Measurements from ENCODE around the gene PLAC9. TPM values are rescaled to one million over a fixed set of nuclear protein-coding genes. Genes with fewer than 3 reads are reported as not detected.
A peak's percentile ranks its signal among the peaks of the same experiment; 100 is the strongest.
"Not testable (repeated sequence)": the region's sequence is repeated elsewhere in the genome, so short reads cannot be mapped to it uniquely, and the experiment has no call there.

Gene PLAC9
- total RNA-seq, 1 donor from 2014 or later, result 36.5 TPM

DNA sequence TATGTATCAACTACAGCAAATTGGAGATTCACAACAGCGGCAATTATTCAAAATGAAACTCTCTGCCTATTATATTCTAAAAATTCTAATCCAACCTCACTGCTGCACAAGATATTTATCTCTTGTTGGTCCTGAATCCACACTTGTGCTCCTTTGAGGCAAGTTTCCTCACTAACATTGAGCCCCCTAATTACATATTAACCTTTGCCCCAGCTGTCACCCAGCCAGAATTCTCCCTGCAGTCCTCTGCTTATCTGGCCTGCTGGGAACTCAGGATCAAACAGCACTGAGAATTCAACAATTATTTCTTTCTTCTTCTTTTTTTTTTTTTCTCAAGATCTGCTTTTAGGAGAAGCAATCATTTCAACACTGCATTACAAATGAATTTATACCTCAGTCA lies 21.5 kb upstream of the PLAC9 start:
- peaks cover 0 to 3% (median 0%) of the 10 kb centered on the region in 3 donors for H3K4me1 ChIP-seq (ENCODE audit: control insufficient read depth in 3 of 3, insufficient read depth in 3 of 3, low read length in 3 of 3)
- H3K27me3 ChIP-seq (ENCODE audit: control insufficient read depth in 3 of 3, insufficient read depth in 3 of 3, low read length in 3 of 3), result no peaks in the 10 kb centered on the region
- no peak overlapping the region for H3K27ac ChIP-seq (ENCODE audit: low read depth, low read length)
- H3K9ac ChIP-seq (ENCODE audit: low read depth in 1 of 3, low read length in 3 of 3), result no peak overlapping the region
- no peak overlapping the region for H3K4me3 ChIP-seq (ENCODE audit: low read length in 3 of 3)
- peaks cover 0 to 5% (median 0%) of the 10 kb centered on the region in 3 donors for H3K9me3 ChIP-seq (ENCODE audit: control insufficient read depth in 3 of 3, low read length in 3 of 3)
- H3K36me3 ChIP-seq (ENCODE audit: control insufficient read depth in 3 of 3, insufficient read depth in 3 of 3, low read length in 3 of 3), result no peaks in the 10 kb centered on the region

DNA sequence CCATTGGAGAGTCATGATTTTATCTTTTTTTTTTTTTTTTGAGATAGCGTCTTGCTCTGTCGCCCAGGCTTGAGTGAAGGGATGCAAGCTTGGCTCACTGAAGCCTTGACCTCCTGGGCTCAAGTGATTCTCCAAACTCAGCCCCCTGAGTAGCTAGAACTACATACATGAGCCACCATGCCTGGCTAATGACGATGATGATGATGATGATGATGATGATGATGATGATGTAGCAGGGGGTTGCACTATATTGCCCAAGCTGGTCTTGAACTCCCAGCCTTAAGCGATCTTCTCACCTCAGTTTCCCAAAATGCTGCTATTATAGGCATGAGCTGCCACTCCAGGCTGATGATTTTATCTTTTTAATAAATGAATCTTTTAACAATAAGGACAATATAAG lies 13.9 kb upstream of the PLAC9 start:
- H3K36me3 ChIP-seq (ENCODE audit: control insufficient read depth in 3 of 3, insufficient read depth in 3 of 3, low read length in 3 of 3), result no peaks in the 10 kb centered on the region
- no peaks in the 10 kb centered on the region for H3K27me3 ChIP-seq (ENCODE audit: control insufficient read depth in 3 of 3, insufficient read depth in 3 of 3, low read length in 3 of 3)
- no peak overlapping the region for H3K27ac ChIP-seq (ENCODE audit: low read depth, low read length)
- no peak overlapping the region for H3K9ac ChIP-seq (ENCODE audit: low read depth in 1 of 3, low read length in 3 of 3)
- H3K4me1 ChIP-seq (ENCODE audit: control insufficient read depth in 3 of 3, insufficient read depth in 3 of 3, low read length in 3 of 3), result no peaks in the 10 kb centered on the region
- H3K4me3 ChIP-seq (ENCODE audit: low read length in 3 of 3), result no peak overlapping the region
- no peaks in the 10 kb centered on the region for H3K9me3 ChIP-seq (ENCODE audit: control insufficient read depth in 3 of 3, low read length in 3 of 3)

DNA sequence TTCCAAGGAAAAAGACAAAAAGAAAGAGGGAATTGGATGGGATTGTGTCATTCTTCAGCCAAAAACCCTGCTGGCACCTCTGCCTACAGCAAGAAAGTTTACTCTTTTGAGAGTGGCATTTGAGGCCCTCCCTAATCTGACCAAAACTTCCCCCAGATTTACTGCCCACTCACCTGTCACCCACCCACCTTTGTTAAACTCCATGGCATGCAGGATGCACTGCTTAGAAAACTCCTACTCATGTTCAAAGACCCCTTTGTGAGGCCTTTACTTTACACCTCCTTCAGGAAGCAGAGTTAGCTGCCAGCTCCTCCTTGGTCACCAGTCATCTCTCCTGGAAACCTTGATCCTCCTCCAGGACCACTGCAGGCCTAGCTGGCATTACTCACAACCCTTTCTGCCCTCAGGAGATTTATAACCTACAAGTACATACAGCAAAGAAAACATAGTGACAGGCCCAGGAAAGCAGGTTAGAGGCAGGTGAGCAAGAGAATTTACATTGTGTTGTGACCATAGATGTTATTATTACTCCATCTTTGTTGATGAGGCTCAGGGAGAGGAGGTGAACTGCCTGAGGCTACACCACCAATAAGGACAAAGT lies 10.3 kb upstream of the PLAC9 start:
- no peaks in the 10 kb centered on the region for H3K4me1 ChIP-seq (ENCODE audit: control insufficient read depth in 3 of 3, insufficient read depth in 3 of 3, low read length in 3 of 3)
- no peaks in the 10 kb centered on the region for H3K9me3 ChIP-seq (ENCODE audit: control insufficient read depth in 3 of 3, low read length in 3 of 3)
- H3K36me3 ChIP-seq (ENCODE audit: control insufficient read depth in 3 of 3, insufficient read depth in 3 of 3, low read length in 3 of 3), result no peaks in the 10 kb centered on the region
- no peaks in the 10 kb centered on the region for H3K27me3 ChIP-seq (ENCODE audit: control insufficient read depth in 3 of 3, insufficient read depth in 3 of 3, low read length in 3 of 3)
- H3K9ac ChIP-seq (ENCODE audit: low read depth in 1 of 3, low read length in 3 of 3), result no peak overlapping the region
- no peak overlapping the region for H3K4me3 ChIP-seq (ENCODE audit: low read length in 3 of 3)
- H3K27ac ChIP-seq (ENCODE audit: low read depth, low read length), result no peak overlapping the region

DNA sequence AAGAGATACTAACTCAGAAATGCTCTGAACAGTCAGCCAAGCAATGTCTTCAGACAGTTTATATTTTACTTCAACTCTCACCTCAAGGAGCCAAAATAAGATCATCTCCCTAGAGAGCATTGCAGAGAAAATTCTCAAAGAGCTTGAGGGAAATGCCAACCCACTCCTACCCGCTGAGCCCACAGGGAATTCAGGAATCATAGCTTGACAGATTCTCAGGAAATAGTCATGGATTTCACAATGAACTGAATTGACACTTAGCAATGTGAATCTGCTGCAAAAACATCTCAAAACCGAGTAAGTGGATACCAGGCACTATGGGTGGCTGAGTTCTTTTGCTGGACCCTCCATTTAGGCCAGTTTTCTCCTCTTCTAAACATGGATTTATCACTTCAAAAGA lies 9.8 kb upstream of the PLAC9 start:
- Histone ChIP-seq H3K36me3 (ENCODE audit: control insufficient read depth in 3 of 3, insufficient read depth in 3 of 3, low read length in 3 of 3) (no peaks in the 10 kb centered on the region), H3K27ac (ENCODE audit: low read depth, low read length) (no peak overlapping the region), H3K9me3 (ENCODE audit: control insufficient read depth in 3 of 3, low read length in 3 of 3) (no peaks in the 10 kb centered on the region), H3K4me1 (ENCODE audit: control insufficient read depth in 3 of 3, insufficient read depth in 3 of 3, low read length in 3 of 3) (no peaks in the 10 kb centered on the region), H3K9ac (ENCODE audit: low read depth in 1 of 3, low read length in 3 of 3) (no peak overlapping the region), H3K4me3 (ENCODE audit: low read length in 3 of 3) (no peak overlapping the region), H3K27me3 (ENCODE audit: control insufficient read depth in 3 of 3, insufficient read depth in 3 of 3, low read length in 3 of 3) (no peaks in the 10 kb centered on the region)

- Histone ChIP-seq H3K4me1 (ENCODE audit: control insufficient read depth in 3 of 3, insufficient read depth in 3 of 3, low read length in 3 of 3) (no peaks in the 10 kb centered on the region), H3K27ac (ENCODE audit: low read depth, low read length) (no peak overlapping the region), H3K9ac (ENCODE audit: low read depth in 1 of 3, low read length in 3 of 3) (peak overlapping the region in 1 of 3 donors; percentile 8), H3K4me3 (ENCODE audit: low read length in 3 of 3) (no peak overlapping the region), H3K36me3 (ENCODE audit: control insufficient read depth in 3 of 3, insufficient read depth in 3 of 3, low read length in 3 of 3) (no peaks in the 10 kb centered on the region), H3K27me3 (ENCODE audit: control insufficient read depth in 3 of 3, insufficient read depth in 3 of 3, low read length in 3 of 3) (peaks cover 0 to 3% (median 2%) of the 10 kb centered on the region in 3 donors), H3K9me3 (ENCODE audit: control insufficient read depth in 3 of 3, low read length in 3 of 3) (no peaks in the 10 kb centered on the region)
Observed at GRCh38 chr10:80126876-80127275, 5.7 kb upstream of the PLAC9 start.

GRCh38 chr10:80131499-80131901 lies 1.0 kb upstream of the PLAC9 start:
- Histone ChIP-seq H3K4me1 (ENCODE audit: control insufficient read depth in 3 of 3, insufficient read depth in 3 of 3, low read length in 3 of 3) (peaks cover 4 to 15% (median 6%) of the 10 kb centered on the region in 3 donors), H3K27ac (ENCODE audit: low read depth, low read length) (no peak overlapping the region), H3K27me3 (ENCODE audit: control insufficient read depth in 3 of 3, insufficient read depth in 3 of 3, low read length in 3 of 3) (peaks cover 10 to 17% (median 12%) of the 10 kb centered on the region in 3 donors), H3K9me3 (ENCODE audit: control insufficient read depth in 3 of 3, low read length in 3 of 3) (no peaks in the 10 kb centered on the region), H3K4me3 (ENCODE audit: low read length in 3 of 3) (no peak overlapping the region), H3K9ac (ENCODE audit: low read depth in 1 of 3, low read length in 3 of 3) (no peak overlapping the region), H3K36me3 (ENCODE audit: control insufficient read depth in 3 of 3, insufficient read depth in 3 of 3, low read length in 3 of 3) (no peaks in the 10 kb centered on the region)

GRCh38 chr10:80133206-80133605 lies 676 bp downstream of the PLAC9 start:
- peak overlapping the region; percentile 64 to 84 (median 77) for H3K9ac ChIP-seq (ENCODE audit: low read depth in 1 of 3, low read length in 3 of 3)
- H3K9me3 ChIP-seq (ENCODE audit: control insufficient read depth in 3 of 3, low read length in 3 of 3), result no peaks in the 10 kb centered on the region
- peaks cover 12 to 30% (median 20%) of the 10 kb centered on the region in 3 donors for H3K27me3 ChIP-seq (ENCODE audit: control insufficient read depth in 3 of 3, insufficient read depth in 3 of 3, low read length in 3 of 3)
- H3K4me1 ChIP-seq (ENCODE audit: control insufficient read depth in 3 of 3, insufficient read depth in 3 of 3, low read length in 3 of 3), result peaks cover 15 to 26% (median 20%) of the 10 kb centered on the region in 3 donors
- peak overlapping the region; percentile 81 for H3K27ac ChIP-seq (ENCODE audit: low read depth, low read length)
- H3K36me3 ChIP-seq (ENCODE audit: control insufficient read depth in 3 of 3, insufficient read depth in 3 of 3, low read length in 3 of 3), result no peaks in the 10 kb centered on the region
- H3K4me3 ChIP-seq (ENCODE audit: low read length in 3 of 3), result peak overlapping the region; percentile 58 to 76 (median 70)

- Histone ChIP-seq H3K4me3 (ENCODE audit: low read length in 3 of 3) (peak overlapping the region; percentile 58 to 76 (median 70)), H3K27me3 (ENCODE audit: control insufficient read depth in 3 of 3, insufficient read depth in 3 of 3, low read length in 3 of 3) (peaks cover 12 to 30% (median 23%) of the 10 kb centered on the region in 3 donors), H3K9ac (ENCODE audit: low read depth in 1 of 3, low read length in 3 of 3) (peak overlapping the region; percentile 64 to 84 (median 77)), H3K27ac (ENCODE audit: low read depth, low read length) (peak overlapping the region; percentile 81), H3K4me1 (ENCODE audit: control insufficient read depth in 3 of 3, insufficient read depth in 3 of 3, low read length in 3 of 3) (peaks cover 15 to 26% (median 23%) of the 10 kb centered on the region in 3 donors)
- not testable (repeated sequence) for H3K9me3 ChIP-seq (ENCODE audit: control insufficient read depth in 3 of 3, low read length in 3 of 3); H3K36me3 ChIP-seq (ENCODE audit: control insufficient read depth in 3 of 3, insufficient read depth in 3 of 3, low read length in 3 of 3)
Observed at GRCh38 chr10:80133687-80134086, 1.2 kb downstream of the PLAC9 start.

DNA sequence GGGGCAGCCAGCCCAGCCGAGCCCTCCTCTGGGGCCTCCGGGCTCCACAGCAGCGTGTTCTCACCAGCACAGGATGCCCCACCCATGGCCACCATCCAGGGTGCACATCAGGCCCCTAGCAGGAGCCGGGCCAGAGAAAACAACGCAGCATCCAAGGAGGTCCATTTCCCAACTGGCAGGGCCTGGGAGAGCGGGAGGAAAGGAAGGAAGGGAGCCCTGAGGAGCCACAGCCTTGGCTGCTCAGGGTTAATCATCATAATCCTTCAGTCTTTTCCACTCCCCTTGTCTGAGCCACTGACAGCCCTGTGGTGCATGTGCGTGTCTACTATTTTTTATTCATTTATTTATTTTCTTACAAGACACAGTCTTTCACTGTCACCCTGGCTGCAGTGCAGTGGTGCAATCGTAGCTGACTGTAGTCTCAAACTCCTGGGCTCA lies 3.6 kb downstream of the PLAC9 start:
- Histone ChIP-seq H3K36me3 (ENCODE audit: control insufficient read depth in 3 of 3, insufficient read depth in 3 of 3, low read length in 3 of 3) (no peaks in the 10 kb centered on the region), H3K4me1 (ENCODE audit: control insufficient read depth in 3 of 3, insufficient read depth in 3 of 3, low read length in 3 of 3) (peaks cover 17 to 29% (median 23%) of the 10 kb centered on the region in 3 donors), H3K9ac (ENCODE audit: low read depth in 1 of 3, low read length in 3 of 3) (no peak overlapping the region), H3K9me3 (ENCODE audit: control insufficient read depth in 3 of 3, low read length in 3 of 3) (no peaks in the 10 kb centered on the region), H3K4me3 (ENCODE audit: low read length in 3 of 3) (peak overlapping the region in 1 of 3 donors; percentile 13), H3K27me3 (ENCODE audit: control insufficient read depth in 3 of 3, insufficient read depth in 3 of 3, low read length in 3 of 3) (peaks cover 12 to 30% (median 23%) of the 10 kb centered on the region in 3 donors), H3K27ac (ENCODE audit: low read depth, low read length) (peak overlapping the region; percentile 65)

- H3K4me1 ChIP-seq (ENCODE audit: control insufficient read depth in 3 of 3, insufficient read depth in 3 of 3, low read length in 3 of 3), result peaks cover 24 to 29% (median 25%) of the 10 kb centered on the region in 3 donors
- no peak overlapping the region for H3K4me3 ChIP-seq (ENCODE audit: low read length in 3 of 3)
- peaks cover 12 to 26% (median 24%) of the 10 kb centered on the region in 3 donors for H3K27me3 ChIP-seq (ENCODE audit: control insufficient read depth in 3 of 3, insufficient read depth in 3 of 3, low read length in 3 of 3)
- H3K9me3 ChIP-seq (ENCODE audit: control insufficient read depth in 3 of 3, low read length in 3 of 3), result no peaks in the 10 kb centered on the region
- H3K9ac ChIP-seq (ENCODE audit: low read depth in 1 of 3, low read length in 3 of 3), result peak overlapping the region in 2 of 3 donors; percentile 1 to 16
- peak overlapping the region; percentile 80 for H3K27ac ChIP-seq (ENCODE audit: low read depth, low read length)
- no peaks in the 10 kb centered on the region for H3K36me3 ChIP-seq (ENCODE audit: control insufficient read depth in 3 of 3, insufficient read depth in 3 of 3, low read length in 3 of 3)
Observed at GRCh38 chr10:80137031-80137862, 4.7 kb downstream of the PLAC9 start.
